ENCODE results near the gene PLCD1. TPM values are rescaled to one million over a fixed set of nuclear protein-coding genes. Genes with fewer than 3 reads are reported as not detected.

Gene PLCD1
- total RNA-seq, 1 donor, result 23.2 TPM

- Histone ChIP-seq H3K36me3 (ENCODE audit: insufficient read depth, low read length) (no peaks in the 10 kb centered on the region), H4K20me1 (ENCODE audit: insufficient read depth, low read length) (no peaks in the 10 kb centered on the region), H2AFZ (ENCODE audit: low read length) (no peak overlapping the region), H3K27ac (ENCODE audit: low read depth, low read length) (no peak overlapping the region), H3K79me2 (ENCODE audit: insufficient read depth, low read length) (no peaks in the 10 kb centered on the region), H3K27me3 (ENCODE audit: insufficient read depth, low read length) (no peaks in the 10 kb centered on the region), H3K9me3 (ENCODE audit: low read depth, low read length) (no peaks in the 10 kb centered on the region), H3K4me2 (ENCODE audit: insufficient read depth, low read length) (no peak overlapping the region), H3K4me3 (ENCODE audit: insufficient read depth, low read length) (no peak overlapping the region), H3K4me1 (ENCODE audit: insufficient read depth, low read length) (no peaks in the 10 kb centered on the region)
- TF ChIP-seq, protein P1, sequence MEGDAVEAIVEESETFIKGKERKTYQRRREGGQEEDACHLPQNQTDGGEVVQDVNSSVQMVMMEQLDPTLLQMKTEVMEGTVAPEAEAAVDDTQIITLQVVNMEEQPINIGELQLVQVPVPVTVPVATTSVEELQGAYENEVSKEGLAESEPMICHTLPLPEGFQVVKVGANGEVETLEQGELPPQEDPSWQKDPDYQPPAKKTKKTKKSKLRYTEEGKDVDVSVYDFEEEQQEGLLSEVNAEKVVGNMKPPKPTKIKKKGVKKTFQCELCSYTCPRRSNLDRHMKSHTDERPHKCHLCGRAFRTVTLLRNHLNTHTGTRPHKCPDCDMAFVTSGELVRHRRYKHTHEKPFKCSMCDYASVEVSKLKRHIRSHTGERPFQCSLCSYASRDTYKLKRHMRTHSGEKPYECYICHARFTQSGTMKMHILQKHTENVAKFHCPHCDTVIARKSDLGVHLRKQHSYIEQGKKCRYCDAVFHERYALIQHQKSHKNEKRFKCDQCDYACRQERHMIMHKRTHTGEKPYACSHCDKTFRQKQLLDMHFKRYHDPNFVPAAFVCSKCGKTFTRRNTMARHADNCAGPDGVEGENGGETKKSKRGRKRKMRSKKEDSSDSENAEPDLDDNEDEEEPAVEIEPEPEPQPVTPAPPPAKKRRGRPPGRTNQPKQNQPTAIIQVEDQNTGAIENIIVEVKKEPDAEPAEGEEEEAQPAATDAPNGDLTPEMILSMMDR (IDR thresholded peaks at IDR 0.05; ENCODE audit: extremely low read depth, low read depth, low read length), result no peak
- DNase-seq (ENCODE audit: insufficient read length, low spot score, missing footprints), result no peak
Observed at GRCh38 chr3:37964716-37965115, 64.7 kb downstream of the PLCD1 start.

GRCh38 chr3:37964146-37964545, 65.3 kb downstream of the PLCD1 start:
- DNase-seq (ENCODE audit: insufficient read length, low spot score, missing footprints), result no peak
- Histone ChIP-seq H3K79me2 (ENCODE audit: insufficient read depth, low read length) (no peaks in the 10 kb centered on the region), H3K4me1 (ENCODE audit: insufficient read depth, low read length) (no peaks in the 10 kb centered on the region), H3K27ac (ENCODE audit: low read depth, low read length) (no peak overlapping the region), H2AFZ (ENCODE audit: low read length) (no peak overlapping the region), H3K4me2 (ENCODE audit: insufficient read depth, low read length) (no peak overlapping the region), H3K4me3 (ENCODE audit: insufficient read depth, low read length) (no peak overlapping the region), H3K27me3 (ENCODE audit: insufficient read depth, low read length) (no peaks in the 10 kb centered on the region), H4K20me1 (ENCODE audit: insufficient read depth, low read length) (no peaks in the 10 kb centered on the region), H3K9me3 (ENCODE audit: low read depth, low read length) (no peaks in the 10 kb centered on the region), H3K36me3 (ENCODE audit: insufficient read depth, low read length) (no peaks in the 10 kb centered on the region)
- TF ChIP-seq, protein P1 (IDR thresholded peaks at IDR 0.05; ENCODE audit: extremely low read depth, low read depth, low read length), result no peak

DNA sequence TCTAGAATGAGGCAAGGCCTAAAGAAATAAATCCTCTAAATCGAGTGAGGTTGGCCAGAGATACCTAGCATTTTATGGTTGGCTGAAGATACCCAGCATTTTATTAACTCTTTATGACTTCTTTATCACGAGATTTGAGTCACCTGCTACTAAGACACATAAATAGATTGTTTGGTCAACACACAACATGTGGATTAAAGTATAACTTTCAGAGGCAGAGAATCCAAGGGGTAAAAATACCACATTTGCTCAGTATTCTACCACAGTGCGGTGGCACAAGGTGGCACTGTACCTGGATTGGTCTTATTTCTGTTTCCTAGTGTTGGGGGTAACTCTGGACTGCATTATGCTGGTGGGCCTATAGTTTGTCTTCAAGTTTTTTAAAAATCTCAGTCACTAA, 65.8 kb downstream of the PLCD1 start:
- H2AFZ ChIP-seq (ENCODE audit: low read length), result no peak overlapping the region
- H3K27ac ChIP-seq (ENCODE audit: low read depth, low read length), result no peak overlapping the region
- no peaks in the 10 kb centered on the region for H3K27me3 ChIP-seq (ENCODE audit: insufficient read depth, low read length)
- no peak overlapping the region for H3K4me2 ChIP-seq (ENCODE audit: insufficient read depth, low read length)
- no peaks in the 10 kb centered on the region for H3K79me2 ChIP-seq (ENCODE audit: insufficient read depth, low read length)
- TF ChIP-seq, protein P1 (IDR thresholded peaks at IDR 0.05; ENCODE audit: extremely low read depth, low read depth, low read length), result no peak
- H3K36me3 ChIP-seq (ENCODE audit: insufficient read depth, low read length), result no peaks in the 10 kb centered on the region
- DNase-seq (ENCODE audit: insufficient read length, low spot score, missing footprints), result no peak
- no peak overlapping the region for H3K4me3 ChIP-seq (ENCODE audit: insufficient read depth, low read length)
- H4K20me1 ChIP-seq (ENCODE audit: insufficient read depth, low read length), result no peaks in the 10 kb centered on the region
- no peaks in the 10 kb centered on the region for H3K9me3 ChIP-seq (ENCODE audit: low read depth, low read length)
- no peaks in the 10 kb centered on the region for H3K4me1 ChIP-seq (ENCODE audit: insufficient read depth, low read length)

GRCh38 chr3:37963016-37963415, 66.4 kb downstream of the PLCD1 start:
- H3K4me2 ChIP-seq (ENCODE audit: insufficient read depth, low read length), result no peak overlapping the region
- TF ChIP-seq, protein P1 (IDR thresholded peaks at IDR 0.05; ENCODE audit: extremely low read depth, low read depth, low read length), result no peak
- no peaks in the 10 kb centered on the region for H3K79me2 ChIP-seq (ENCODE audit: insufficient read depth, low read length)
- H3K4me1 ChIP-seq (ENCODE audit: insufficient read depth, low read length), result no peaks in the 10 kb centered on the region
- no peaks in the 10 kb centered on the region for H4K20me1 ChIP-seq (ENCODE audit: insufficient read depth, low read length)
- H2AFZ ChIP-seq (ENCODE audit: low read length), result peak overlapping the region; percentile 48
- no peak overlapping the region for H3K4me3 ChIP-seq (ENCODE audit: insufficient read depth, low read length)
- DNase-seq (ENCODE audit: insufficient read length, low spot score, missing footprints), result no peak
- no peaks in the 10 kb centered on the region for H3K36me3 ChIP-seq (ENCODE audit: insufficient read depth, low read length)
- H3K27me3 ChIP-seq (ENCODE audit: insufficient read depth, low read length), result no peaks in the 10 kb centered on the region
- H3K27ac ChIP-seq (ENCODE audit: low read depth, low read length), result no peak overlapping the region
- no peaks in the 10 kb centered on the region for H3K9me3 ChIP-seq (ENCODE audit: low read depth, low read length)
